Liver (tissue), 9 donors: ENCODE data around the gene ERC2. TPM values are rescaled to one million over a fixed set of nuclear protein-coding genes. Genes with fewer than 3 reads are reported as not detected.

ENCODE experiments used
- DNase-seq: peaks from one replicate; pipeline ENCODE4 v3.0.0-alpha.2; 2017; ENCODE audit warnings: low spot score
- H3K27ac ChIP-seq, 2 donors: one replicate each; pipeline ENCODE4 v1.7.0; 2013; ENCODE audit warnings: inconsistent platforms in 2 of 2, low read length in 2 of 2, control low read depth in 1 of 2, low read depth in 1 of 2, mild to moderate bottlenecking in 1 of 2
- H3K27me3 ChIP-seq, 4 donors: one replicate each; pipeline versions ENCODE4 v1.6.1 to v1.7.0; 2013; ENCODE audit warnings: low read length in 3 of 4, inconsistent platforms in 1 of 4, mild to moderate bottlenecking in 1 of 4, moderate library complexity in 1 of 4; ENCODE audit not compliant: control insufficient read depth in 4 of 4, insufficient read depth in 4 of 4
- H3K36me3 ChIP-seq, 4 donors: one replicate each; pipeline versions ENCODE4 v1.6.1 to v1.7.0; 2013; ENCODE audit warnings: low read length in 3 of 4, mild to moderate bottlenecking in 3 of 4, low read depth in 1 of 4, moderate library complexity in 1 of 4; ENCODE audit not compliant: control insufficient read depth in 4 of 4, insufficient read depth in 3 of 4
- H3K4me1 ChIP-seq, 4 donors: one replicate each; pipeline versions ENCODE4 v1.6.1 to v1.7.0; 2013; ENCODE audit warnings: low read length in 3 of 4, mild to moderate bottlenecking in 3 of 4, moderate library complexity in 1 of 4; ENCODE audit not compliant: control insufficient read depth in 4 of 4, insufficient read depth in 4 of 4
- H3K4me3 ChIP-seq, 3 donors: one replicate each; pipeline versions ENCODE4 v1.6.1 to v1.7.0; 2013; ENCODE audit warnings: low read length in 3 of 3, control low read depth in 1 of 3, low read depth in 1 of 3, mild to moderate bottlenecking in 1 of 3
- H3K9ac ChIP-seq, 2 donors: one replicate each; pipeline ENCODE4 v1.7.0; 2013; ENCODE audit warnings: low read length in 2 of 2, mild to moderate bottlenecking in 2 of 2, moderate library complexity in 2 of 2, control low read depth in 1 of 2, low read depth in 1 of 2
- H3K9me3 ChIP-seq, 4 donors: one replicate each; pipeline versions ENCODE4 v1.6.1 to v1.7.0; 2013; ENCODE audit warnings: low read length in 3 of 4; ENCODE audit not compliant: control insufficient read depth in 4 of 4
- ATF3 ChIP-seq: IDR thresholded peaks from 2 replicates; pipeline ENCODE4 v1.6.1; 2016; ENCODE audit warnings: antibody characterized with exemption
- CTCF ChIP-seq: fragments of 150-350 bp; IDR thresholded peaks from 2 replicates; pipeline ENCODE4 v1.5.1; 2017; ENCODE audit warnings: improper control_type of control experiment, low read depth, low read length; ENCODE audit not compliant: missing input control
- FOXA1 ChIP-seq: IDR thresholded peaks from 2 replicates; pipeline ENCODE4 v1.6.1; 2016; ENCODE audit warnings: antibody characterized with exemption
- FOXA2 ChIP-seq: IDR thresholded peaks from 2 replicates; pipeline ENCODE4 v1.6.1; 2016; ENCODE audit warnings: antibody characterized with exemption
- GABPA ChIP-seq, 2 donors: IDR thresholded peaks in 1 of 2; conservative IDR thresholded peaks in 1 of 2; 2 replicates each; pipeline ENCODE4 v1.6.1; 2016; ENCODE audit warnings: antibody characterized with exemption in 2 of 2, mild to moderate bottlenecking in 1 of 2, moderate library complexity in 1 of 2
- HNF4A ChIP-seq, 2 donors: conservative IDR thresholded peaks; 2 replicates each; pipeline ENCODE4 v1.6.1; 2016; ENCODE audit warnings: antibody characterized with exemption in 2 of 2, mild to moderate bottlenecking in 2 of 2
- HNF4G ChIP-seq: IDR thresholded peaks from 2 replicates; pipeline ENCODE4 v1.6.1; 2016; ENCODE audit warnings: antibody characterized with exemption
- NR2F2 ChIP-seq: IDR thresholded peaks from 2 replicates; pipeline ENCODE4 v1.6.1; 2016; ENCODE audit warnings: antibody characterized with exemption
- RXRA ChIP-seq, 2 donors: IDR thresholded peaks; 2 replicates each; pipeline ENCODE4 v1.6.1; 2017 to 2018; ENCODE audit warnings: antibody characterized with exemption in 2 of 2, mild to moderate bottlenecking in 1 of 2
- TAF1 ChIP-seq: conservative IDR thresholded peaks from 2 replicates; pipeline ENCODE4 v1.6.1; 2016; ENCODE audit warnings: antibody characterized with exemption, mild to moderate bottlenecking
- YY1 ChIP-seq: IDR thresholded peaks from 2 replicates; pipeline ENCODE4 v1.6.1; 2016; ENCODE audit warnings: antibody characterized with exemption, mild to moderate bottlenecking
- WGBS: extraction: QIAGEN DNeasy Blood & Tissue Kit; methylation state at CpG from one replicate; pipeline ENCODE4 v1.1.7; 2013; 5-methylcytosine and 5-hydroxymethylcytosine counted together
- polyA plus RNA-seq, 2 donors: library from polyadenylated mRNA; stranded (reverse) in 1 of 2; unstranded in 1 of 2; fragments of 200-250 nt in 1 of 2; fragments of >200 nt in 1 of 2; fragmentation: Nextera tagmentation in 1 of 2; extraction: Ambion mirVana in 1 of 2; gene quantifications; one replicate each; pipeline versions ENCODE4 v1.2.1 to v1.2.3, GENCODE V29; 2013 to 2015
- total RNA-seq, 2 donors: library from RNA; depleted of rRNA; stranded (reverse); fragments of >200 nt; gene quantifications; one replicate each; pipeline ENCODE4 v1.2.3, GENCODE V29; 2014
- TF ChIP-seq, protein P1 (sequence below): IDR thresholded peaks from 2 replicates; pipeline ENCODE4 v1.6.1; 2016; ENCODE audit warnings: antibody characterized with exemption
- TF ChIP-seq, protein P2 (sequence below): IDR thresholded peaks from 2 replicates; pipeline ENCODE4 v1.6.1; 2016; ENCODE audit warnings: antibody characterized with exemption
- TF ChIP-seq, protein P3 (sequence below): IDR thresholded peaks from 2 replicates; pipeline ENCODE4 v1.6.1; 2016; ENCODE audit warnings: antibody characterized with exemption, mild to moderate bottlenecking
- donor health status: healthy.
- donor health status: healthy.
- donor health status: healthy.
- donor health status: healthy.
- donor health status: healthy.

ERC2 gene
- total and polyA plus RNA-seq, 4 donors: 0.14 to 0.25 TPM; not detected in 2

GRCh38 chr3:55534876-55535275 is 933.4 kb downstream of the ERC2 start:
- Histone ChIP-seq H3K9me3 (no peaks in the 10 kb centered on the region), H3K4me3 (no peak overlapping the region), H3K27me3 (no peaks in the 10 kb centered on the region), H3K36me3 (no peaks in the 10 kb centered on the region), H3K9ac (no peak overlapping the region), H3K4me1 (peaks cover 2 to 16% (median 13%) of the 10 kb centered on the region in 4 donors), H3K27ac (no peak overlapping the region)
- TF ChIP-seq YY1 (no peak), GABPA (IDR thresholded peaks at IDR 0.05 in 1 of 2, conservative IDR thresholded peaks at IDR 0.05 in 1 of 2) (no peak), HNF4G (no peak), CTCF (no peak), HNF4A (conservative IDR thresholded peaks at IDR 0.05) (no peak)
- no peak for DNase-seq
- 96% methylated on average over 2 of the region's 2 CpGs for whole genome bisulfite sequencing

GRCh38 chr3:55532806-55533205 is 935.5 kb downstream of the ERC2 start:
- WGBS: 82% methylated on average over 3 of the region's 3 CpGs
- Histone ChIP-seq H3K4me1 (peaks cover 0 to 9% (median 6%) of the 10 kb centered on the region in 4 donors), H3K36me3 (no peaks in the 10 kb centered on the region), H3K4me3 (no peak overlapping the region), H3K27ac (no peak overlapping the region), H3K9ac (no peak overlapping the region), H3K9me3 (no peaks in the 10 kb centered on the region), H3K27me3 (no peaks in the 10 kb centered on the region)
- TF ChIP-seq, protein P1, sequence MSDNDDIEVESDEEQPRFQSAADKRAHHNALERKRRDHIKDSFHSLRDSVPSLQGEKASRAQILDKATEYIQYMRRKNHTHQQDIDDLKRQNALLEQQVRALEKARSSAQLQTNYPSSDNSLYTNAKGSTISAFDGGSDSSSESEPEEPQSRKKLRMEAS: no peak
- TF ChIP-seq CTCF: no peak
- no peak for DNase-seq

- TF ChIP-seq FOXA2 (no peak), YY1 (no peak), ATF3 (no peak), FOXA1 (no peak), GABPA (IDR thresholded peaks at IDR 0.05 in 1 of 2, conservative IDR thresholded peaks at IDR 0.05 in 1 of 2) (no peak), HNF4G (no peak), CTCF (no peak), RXRA (IDR thresholded peaks at IDR 0.05) (no peak), TAF1 (no peak), NR2F2 (no peak)
- TF ChIP-seq, protein P2, sequence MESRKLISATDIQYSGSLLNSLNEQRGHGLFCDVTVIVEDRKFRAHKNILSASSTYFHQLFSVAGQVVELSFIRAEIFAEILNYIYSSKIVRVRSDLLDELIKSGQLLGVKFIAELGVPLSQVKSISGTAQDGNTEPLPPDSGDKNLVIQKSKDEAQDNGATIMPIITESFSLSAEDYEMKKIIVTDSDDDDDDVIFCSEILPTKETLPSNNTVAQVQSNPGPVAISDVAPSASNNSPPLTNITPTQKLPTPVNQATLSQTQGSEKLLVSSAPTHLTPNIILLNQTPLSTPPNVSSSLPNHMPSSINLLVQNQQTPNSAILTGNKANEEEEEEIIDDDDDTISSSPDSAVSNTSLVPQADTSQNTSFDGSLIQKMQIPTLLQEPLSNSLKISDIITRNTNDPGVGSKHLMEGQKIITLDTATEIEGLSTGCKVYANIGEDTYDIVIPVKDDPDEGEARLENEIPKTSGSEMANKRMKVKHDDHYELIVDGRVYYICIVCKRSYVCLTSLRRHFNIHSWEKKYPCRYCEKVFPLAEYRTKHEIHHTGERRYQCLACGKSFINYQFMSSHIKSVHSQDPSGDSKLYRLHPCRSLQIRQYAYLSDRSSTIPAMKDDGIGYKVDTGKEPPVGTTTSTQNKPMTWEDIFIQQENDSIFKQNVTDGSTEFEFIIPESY: no peak
- TF ChIP-seq, protein P3, sequence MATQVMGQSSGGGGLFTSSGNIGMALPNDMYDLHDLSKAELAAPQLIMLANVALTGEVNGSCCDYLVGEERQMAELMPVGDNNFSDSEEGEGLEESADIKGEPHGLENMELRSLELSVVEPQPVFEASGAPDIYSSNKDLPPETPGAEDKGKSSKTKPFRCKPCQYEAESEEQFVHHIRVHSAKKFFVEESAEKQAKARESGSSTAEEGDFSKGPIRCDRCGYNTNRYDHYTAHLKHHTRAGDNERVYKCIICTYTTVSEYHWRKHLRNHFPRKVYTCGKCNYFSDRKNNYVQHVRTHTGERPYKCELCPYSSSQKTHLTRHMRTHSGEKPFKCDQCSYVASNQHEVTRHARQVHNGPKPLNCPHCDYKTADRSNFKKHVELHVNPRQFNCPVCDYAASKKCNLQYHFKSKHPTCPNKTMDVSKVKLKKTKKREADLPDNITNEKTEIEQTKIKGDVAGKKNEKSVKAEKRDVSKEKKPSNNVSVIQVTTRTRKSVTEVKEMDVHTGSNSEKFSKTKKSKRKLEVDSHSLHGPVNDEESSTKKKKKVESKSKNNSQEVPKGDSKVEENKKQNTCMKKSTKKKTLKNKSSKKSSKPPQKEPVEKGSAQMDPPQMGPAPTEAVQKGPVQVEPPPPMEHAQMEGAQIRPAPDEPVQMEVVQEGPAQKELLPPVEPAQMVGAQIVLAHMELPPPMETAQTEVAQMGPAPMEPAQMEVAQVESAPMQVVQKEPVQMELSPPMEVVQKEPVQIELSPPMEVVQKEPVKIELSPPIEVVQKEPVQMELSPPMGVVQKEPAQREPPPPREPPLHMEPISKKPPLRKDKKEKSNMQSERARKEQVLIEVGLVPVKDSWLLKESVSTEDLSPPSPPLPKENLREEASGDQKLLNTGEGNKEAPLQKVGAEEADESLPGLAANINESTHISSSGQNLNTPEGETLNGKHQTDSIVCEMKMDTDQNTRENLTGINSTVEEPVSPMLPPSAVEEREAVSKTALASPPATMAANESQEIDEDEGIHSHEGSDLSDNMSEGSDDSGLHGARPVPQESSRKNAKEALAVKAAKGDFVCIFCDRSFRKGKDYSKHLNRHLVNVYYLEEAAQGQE: no peak
- TF ChIP-seq, protein P1: no peak
- Histone ChIP-seq H3K4me3 (no peak overlapping the region), H3K9ac (no peak overlapping the region), H3K9me3 (no peaks in the 10 kb centered on the region), H3K27ac (no peak overlapping the region), H3K27me3 (no peaks in the 10 kb centered on the region), H3K4me1 (peaks cover 0 to 15% (median 14%) of the 10 kb centered on the region in 4 donors), H3K36me3 (no peaks in the 10 kb centered on the region)
- WGBS: 67% methylated on average over 1 of the region's 1 CpG
- DNase-seq: no peak
These were observed 936.9 kb downstream of the ERC2 start for GRCh38 chr3:55531321-55531720.
